IMR-90 (cell line): Measurements from ENCODE around the gene NOS1AP.

Experiments
- CEBPB ChIP-seq: IDR thresholded peaks from 2 replicates; pipeline ENCODE4 v1.6.1; 2012; ENCODE audit warnings: low read depth, low read length, improper control_type of control experiment
- CTCF ChIP-seq: conservative IDR thresholded peaks from 2 replicates; pipeline ENCODE4 v1.5.1; 2012; ENCODE audit warnings: mild to moderate bottlenecking, low read depth, low read length, improper control_type of control experiment
- POLR2A ChIP-seq: IDR thresholded peaks from 2 replicates; pipeline ENCODE4 v1.6.1; 2012; ENCODE audit warnings: mild to moderate bottlenecking, low read depth, low read length
- SMC3 ChIP-seq: fragments of 150-350 bp; IDR thresholded peaks from 2 replicates; pipeline ENCODE4 v1.6.1; 2016; ENCODE audit warnings: low read depth, mild to moderate bottlenecking, antibody characterized with exemption, low read length, moderate library complexity
- USF2 ChIP-seq: fragments of 150-350 bp; IDR thresholded peaks from 2 replicates; pipeline ENCODE4 v1.6.1; 2017; ENCODE audit warnings: mild to moderate bottlenecking, antibody characterized with exemption, low read length, low read depth

GRCh38 chr1:162250004-162250730 lies 180.7 kb downstream of the NOS1AP start:
- TF ChIP-seq CTCF, result no peak
- no peak for TF ChIP-seq USF2
- no peak for TF ChIP-seq POLR2A
- no peak for TF ChIP-seq CEBPB
- no peak for TF ChIP-seq SMC3
